ENCODE measurements around the gene FUT3. TPM values are rescaled to one million over a fixed set of nuclear protein-coding genes. Genes with fewer than 3 reads are reported as not detected.

Gene FUT3
- total and polyA plus RNA-seq, 2 of the 4 experiments (the other 2 are of a cell fraction), result not detected

DNA sequence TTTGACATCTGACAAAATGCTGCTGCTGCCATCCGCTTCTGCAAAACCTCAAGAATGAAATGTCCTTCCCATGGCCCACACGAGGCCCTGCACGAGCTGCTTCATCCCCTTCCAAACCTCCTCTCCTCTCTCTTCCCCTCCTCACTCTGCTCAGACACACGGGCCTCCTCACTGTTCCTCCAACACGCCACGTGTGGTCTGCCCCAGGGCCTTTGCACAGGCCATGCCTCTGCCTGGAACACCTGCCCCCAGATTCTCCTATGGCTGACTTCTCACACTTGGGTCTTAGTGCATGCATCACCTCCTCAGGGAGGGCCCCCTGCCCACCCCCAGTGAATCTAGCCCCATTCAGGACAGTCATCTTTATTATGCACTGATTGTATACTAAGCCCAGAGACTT, 30.5 kb downstream of the FUT3 start:
- Histone ChIP-seq H3K36me3 (ENCODE audit: control insufficient read depth, insufficient read depth, low read length) (no peaks in the 10 kb centered on the region), H4K91ac (ENCODE audit: insufficient read depth, low read depth, low read length) (no peak overlapping the region), H3K9me1 (ENCODE audit: insufficient read depth, low read length) (no peaks in the 10 kb centered on the region), H2BK20ac (ENCODE audit: low read depth, low read length) (no peak overlapping the region), H4K20me1 (ENCODE audit: insufficient read depth, low read length) (no peaks in the 10 kb centered on the region; the same call in 1 of the 2 replicates), H2AFZ (replicated peaks; ENCODE audit: low read length, poor library complexity) (peak overlapping the region; percentile 11), H3K9ac (ENCODE audit: low read depth, low read length) (no peak overlapping the region), H4K5ac (ENCODE audit: low read depth, low read length) (no peak overlapping the region), H2BK120ac (ENCODE audit: low read depth, low read length) (no peak overlapping the region), H3K23ac (ENCODE audit: low read depth, low read length) (no peak overlapping the region), H3K18ac (ENCODE audit: low read depth, low read length) (no peak overlapping the region), H3K9me3 (ENCODE audit: control insufficient read depth, insufficient read depth, low read length) (no peaks in the 10 kb centered on the region), H2BK15ac (ENCODE audit: low read depth, low read length) (no peak overlapping the region), H3K56ac (ENCODE audit: extremely low read depth, insufficient read depth, low read length) (no peak overlapping the region), H3K27me3 (ENCODE audit: control insufficient read depth, insufficient read depth, low read length) (peaks cover 7% of the 10 kb centered on the region; the same call in 1 of the 2 replicates), H2AK9ac (replicated peaks; ENCODE audit: low read depth, low read length, poor library complexity) (no peak overlapping the region), H3K4me2 (ENCODE audit: low read depth, low read length) (no peak overlapping the region), H2AK5ac (ENCODE audit: low read depth, low read length) (no peak overlapping the region), H3K4ac (ENCODE audit: low read depth, low read length) (no peak overlapping the region), H3K14ac (replicated peaks; ENCODE audit: low read depth, low read length) (no peak overlapping the region), H4K8ac (ENCODE audit: low read depth in 2 of 2, low read length in 2 of 2) (no peak overlapping the region), H3K27ac (ENCODE audit: insufficient read depth, low read length) (no peak overlapping the region), H3K4me1 (ENCODE audit: control insufficient read depth, insufficient read depth, low read length) (peaks cover 5% of the 10 kb centered on the region), H3K4me3 (ENCODE audit: insufficient read depth, low read depth, low read length) (no peak overlapping the region), H3K79me1 (ENCODE audit: low read depth in 1 of 2, low read length in 2 of 2) (no peaks in the 10 kb centered on the region), H2BK5ac (ENCODE audit: low read depth, low read length, poor library complexity, severe bottlenecking) (no peak overlapping the region)
- DNase-seq (no peak), ATAC-seq (ENCODE audit: low read depth) (no peak)
- POLR2A ChIA-PET (ENCODE audit: unreplicated experiment), result no interaction called here
- BruUV-seq (replicated peaks), result no TSS peak
- intact Hi-C loops (cut with micrococcal nuclease), result no loop called here
- in situ Hi-C loops (cut with MboI; ENCODE audit: low sequenced_read_pairs), result no loop called here
- dilution Hi-C loops (cut with HindIII; ENCODE audit: low sequenced_read_pairs, unreplicated experiment), result no loop called here
- no peak for TF ChIP-seq FOS (IDR thresholded peaks at IDR 0.05; ENCODE audit: low read depth, low read length)
- TF ChIP-seq POLR2A (IDR thresholded peaks at IDR 0.05; ENCODE audit: low read depth, low read length), result no peak
- TF ChIP-seq MAFK (IDR thresholded peaks at IDR 0.05; ENCODE audit: low read depth, low read length), result no peak
- no peak for TF ChIP-seq RFX5 (IDR thresholded peaks at IDR 0.05; ENCODE audit: low read depth, low read length)
- TF ChIP-seq, protein P1, sequence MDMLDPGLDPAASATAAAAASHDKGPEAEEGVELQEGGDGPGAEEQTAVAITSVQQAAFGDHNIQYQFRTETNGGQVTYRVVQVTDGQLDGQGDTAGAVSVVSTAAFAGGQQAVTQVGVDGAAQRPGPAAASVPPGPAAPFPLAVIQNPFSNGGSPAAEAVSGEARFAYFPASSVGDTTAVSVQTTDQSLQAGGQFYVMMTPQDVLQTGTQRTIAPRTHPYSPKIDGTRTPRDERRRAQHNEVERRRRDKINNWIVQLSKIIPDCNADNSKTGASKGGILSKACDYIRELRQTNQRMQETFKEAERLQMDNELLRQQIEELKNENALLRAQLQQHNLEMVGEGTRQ (IDR thresholded peaks at IDR 0.05; ENCODE audit: low read depth, low read length), result no peak
- TF ChIP-seq, protein P2, sequence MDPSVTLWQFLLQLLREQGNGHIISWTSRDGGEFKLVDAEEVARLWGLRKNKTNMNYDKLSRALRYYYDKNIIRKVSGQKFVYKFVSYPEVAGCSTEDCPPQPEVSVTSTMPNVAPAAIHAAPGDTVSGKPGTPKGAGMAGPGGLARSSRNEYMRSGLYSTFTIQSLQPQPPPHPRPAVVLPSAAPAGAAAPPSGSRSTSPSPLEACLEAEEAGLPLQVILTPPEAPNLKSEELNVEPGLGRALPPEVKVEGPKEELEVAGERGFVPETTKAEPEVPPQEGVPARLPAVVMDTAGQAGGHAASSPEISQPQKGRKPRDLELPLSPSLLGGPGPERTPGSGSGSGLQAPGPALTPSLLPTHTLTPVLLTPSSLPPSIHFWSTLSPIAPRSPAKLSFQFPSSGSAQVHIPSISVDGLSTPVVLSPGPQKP (IDR thresholded peaks at IDR 0.05; ENCODE audit: borderline replicate concordance, low read depth, low read length), result no peak
- TF ChIP-seq CEBPB (IDR thresholded peaks at IDR 0.05; ENCODE audit: low read depth, low read length), result no peak
- no peak for TF ChIP-seq CHD1 (IDR thresholded peaks at IDR 0.05; ENCODE audit: low read depth, low read length)
- TF ChIP-seq NFE2L2 (IDR thresholded peaks at IDR 0.05; ENCODE audit: low read depth, low read length), result no peak
- TF ChIP-seq BHLHE40 (IDR thresholded peaks at IDR 0.05; ENCODE audit: low read depth, low read length), result no peak
- no peak for TF ChIP-seq MAZ (IDR thresholded peaks at IDR 0.05; ENCODE audit: borderline replicate concordance, low read depth, low read length)
- TF ChIP-seq, protein P3, sequence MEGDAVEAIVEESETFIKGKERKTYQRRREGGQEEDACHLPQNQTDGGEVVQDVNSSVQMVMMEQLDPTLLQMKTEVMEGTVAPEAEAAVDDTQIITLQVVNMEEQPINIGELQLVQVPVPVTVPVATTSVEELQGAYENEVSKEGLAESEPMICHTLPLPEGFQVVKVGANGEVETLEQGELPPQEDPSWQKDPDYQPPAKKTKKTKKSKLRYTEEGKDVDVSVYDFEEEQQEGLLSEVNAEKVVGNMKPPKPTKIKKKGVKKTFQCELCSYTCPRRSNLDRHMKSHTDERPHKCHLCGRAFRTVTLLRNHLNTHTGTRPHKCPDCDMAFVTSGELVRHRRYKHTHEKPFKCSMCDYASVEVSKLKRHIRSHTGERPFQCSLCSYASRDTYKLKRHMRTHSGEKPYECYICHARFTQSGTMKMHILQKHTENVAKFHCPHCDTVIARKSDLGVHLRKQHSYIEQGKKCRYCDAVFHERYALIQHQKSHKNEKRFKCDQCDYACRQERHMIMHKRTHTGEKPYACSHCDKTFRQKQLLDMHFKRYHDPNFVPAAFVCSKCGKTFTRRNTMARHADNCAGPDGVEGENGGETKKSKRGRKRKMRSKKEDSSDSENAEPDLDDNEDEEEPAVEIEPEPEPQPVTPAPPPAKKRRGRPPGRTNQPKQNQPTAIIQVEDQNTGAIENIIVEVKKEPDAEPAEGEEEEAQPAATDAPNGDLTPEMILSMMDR (conservative IDR thresholded peaks at IDR 0.05; ENCODE audit: low read depth, low read length), result no peak
- no peak for TF ChIP-seq RCOR1 (IDR thresholded peaks at IDR 0.05; ENCODE audit: insufficient replicate concordance, low read length)
- no peak for TF ChIP-seq MXI1 (IDR thresholded peaks at IDR 0.05; ENCODE audit: borderline replicate concordance, low read depth, low read length)
- no peak for TF ChIP-seq SMC3 (IDR thresholded peaks at IDR 0.05; ENCODE audit: low read depth, low read length)
- no peak for TF ChIP-seq RAD21 (IDR thresholded peaks at IDR 0.05; ENCODE audit: low read length)
- whole genome bisulfite sequencing, 2 experiments (ENCODE audit: extremely low coverage in 2 of 2, insufficient read length in 1 of 2), result 44% methylated on average over 6 of the region's 6 CpGs; no CpG with 5 or more reads in 1 of the 2 experiments
- CTCF ChIA-PET, result interaction anchor here (0.6 kb wide), 1 partner anchor 20 kb away, joined by 3 read pairs; no protein-coding TSS in a partner anchor
